HCT116 (cell line): ENCODE measurements around the gene MAST4. TPM values are rescaled to one million over a fixed set of nuclear protein-coding genes. Genes with fewer than 3 reads are reported as not detected.

Source experiments
- ATAC-seq: fragments of 200-7000 bp; cut with Tn5 transposase; 2 replicates; pipeline ENCODE4 v1.9.1; 2020; ENCODE audit warnings: mild to moderate bottlenecking, moderate library complexity
- BruUV-seq: library from RNA; stranded (reverse); fragments of 400-500 nt; replicated peaks from 2 replicates; lab custom pipeline; 2021; lab: Mats Ljungman, UMichigan
- CTCF ChIA-PET: fragments of 300-600 bp; sonication (Branson Sonifier 250); formaldehyde crosslinking; loops from one replicate; lab custom pipeline; 2021; ENCODE audit warnings: antibody characterized with exemption; lab: Charles Lee
- POLR2A ChIA-PET: fragments of 300-600, 350-600 bp; sonication (Branson Sonifier 250); formaldehyde crosslinking; loops from one replicate; lab custom pipeline; 2021; ENCODE audit warnings: antibody characterized with exemption; lab: Charles Lee
- RAD21 ChIA-PET, 2 experiments: fragments of 300-600 bp; sonication (Branson Sonifier 250); formaldehyde crosslinking; loops; one replicate each; lab custom pipeline; 2023; ENCODE audit warnings: low total read pairs in 2 of 2; ENCODE audit not compliant: uncharacterized antibody in 2 of 2, unreplicated experiment in 2 of 2, low non-redundant PET in 1 of 2; lab: Charles Lee
- DNase-seq: peaks from one replicate; pipeline ENCODE4 v3.0.0-alpha.2; 2010; ENCODE audit warnings: low read depth, low spot score
- H2AFZ ChIP-seq: fragments of 200-600 bp; shearing (Covaris generic), sonication (generic); 2 replicates; pipeline ENCODE4 v1.6.1; 2017; ENCODE audit warnings: low read depth, mixed run types, mixed read lengths, antibody characterized with exemption, low read length; ENCODE audit not compliant: poor library complexity, severe bottlenecking
- H3K27ac ChIP-seq: 2 replicates; pipeline ENCODE4 v1.5.1; 2012; ENCODE audit warnings: low read depth, low read length
- H3K27me3 ChIP-seq: fragments of 200-600 bp; sonication (generic); 2 replicates; pipeline ENCODE4 v1.6.1; 2016; ENCODE audit warnings: mixed run types, low read length, mixed read lengths; ENCODE audit not compliant: insufficient read depth
- H3K36me3 ChIP-seq, 2 experiments: fragments of 200-500 bp in 1 of 2; fragments of 200-600 bp in 1 of 2; sonication (Bioruptor generic) in 1 of 2; sonication (generic) in 1 of 2; 2 replicates each; pipeline versions ENCODE4 v1.5.1 to v1.6.1; 2014 to 2016; ENCODE audit warnings: low read length in 2 of 2, inconsistent platforms in 1 of 2, mixed read lengths in 1 of 2, mixed run types in 1 of 2; ENCODE audit not compliant: insufficient read depth in 2 of 2, control insufficient read depth in 1 of 2
- H3K4me1 ChIP-seq, 2 experiments: fragments of 200-600 bp in 1 of 2; sonication (generic) in 1 of 2; 2 replicates each; pipeline versions ENCODE4 v1.5.1 to v1.6.1; 2012 to 2017; ENCODE audit warnings: low read length in 2 of 2, inconsistent platforms in 1 of 2, mild to moderate bottlenecking in 1 of 2, mixed read lengths in 1 of 2, mixed run types in 1 of 2, moderate library complexity in 1 of 2; ENCODE audit not compliant: insufficient read depth in 2 of 2, control insufficient read depth in 1 of 2
- H3K4me2 ChIP-seq: fragments of 200-600 bp; sonication (generic); 2 replicates; pipeline ENCODE4 v1.6.1; 2017; ENCODE audit warnings: mixed run types, low read length, mixed read lengths
- H3K4me3 ChIP-seq, 2 experiments: fragments of 200-600 bp in 1 of 2; sonication (generic) in 1 of 2; replicated peaks in 1 of 2; 2 replicates each; pipeline ENCODE4 v1.5.1; 2011 to 2016; ENCODE audit warnings: low read length in 2 of 2, control low read depth in 1 of 2, low read depth in 1 of 2, mild to moderate bottlenecking in 1 of 2, mixed read lengths in 1 of 2, mixed run types in 1 of 2
- H3K79me2 ChIP-seq: fragments of 200-600 bp; sonication (generic); 2 replicates; pipeline ENCODE4 v1.6.1; 2017; ENCODE audit warnings: mild to moderate bottlenecking, mixed run types, low read length, moderate library complexity, mixed read lengths; ENCODE audit not compliant: insufficient read depth
- H3K9ac ChIP-seq: fragments of 200-600 bp; sonication (generic); 2 replicates; pipeline ENCODE4 v1.6.1; 2016; ENCODE audit warnings: low read length, mixed read lengths
- H3K9me2 ChIP-seq: fragments of 200-600 bp; sonication (generic), shearing (Covaris generic); 2 replicates; pipeline ENCODE4 v1.6.1; 2017; ENCODE audit warnings: mixed run types, mild to moderate bottlenecking, moderate library complexity; ENCODE audit not compliant: insufficient read depth
- H3K9me3 ChIP-seq, 2 experiments: fragments of 200-500 bp in 1 of 2; fragments of 200-600 bp in 1 of 2; sonication (Bioruptor generic) in 1 of 2; sonication (generic) in 1 of 2; 2 replicates each; pipeline ENCODE4 v1.6.1; 2014 to 2017; ENCODE audit warnings: low read length in 2 of 2, mixed read lengths in 2 of 2, inconsistent platforms in 1 of 2, low read depth in 1 of 2, mild to moderate bottlenecking in 1 of 2, mixed run types in 1 of 2, moderate library complexity in 1 of 2; ENCODE audit not compliant: control insufficient read depth in 1 of 2, insufficient read depth in 1 of 2
- H4K20me1 ChIP-seq: fragments of 200-600 bp; sonication (generic), shearing (Covaris generic); 2 replicates; pipeline ENCODE4 v1.6.1; 2017; ENCODE audit warnings: mixed run types, mild to moderate bottlenecking, moderate library complexity; ENCODE audit not compliant: insufficient read depth
- CBX3 ChIP-seq: IDR thresholded peaks from 2 replicates; pipeline ENCODE4 v1.6.1; 2012; ENCODE audit warnings: low read depth
- ELF1 ChIP-seq: IDR thresholded peaks from 2 replicates; pipeline ENCODE4 v1.6.1; 2012; ENCODE audit warnings: low read depth, borderline replicate concordance
- EZH2 ChIP-seq: fragments of 200-600 bp; sonication (generic); IDR thresholded peaks from 2 replicates; pipeline ENCODE4 v1.6.1; 2017; ENCODE audit warnings: antibody characterized with exemption, mixed run types
- EZH2phosphoT487 ChIP-seq: fragments of 200-600 bp; IDR thresholded peaks from 2 replicates; pipeline ENCODE4 v1.6.1; 2018; ENCODE audit warnings: antibody characterized with exemption, borderline replicate concordance
- JUND ChIP-seq: IDR thresholded peaks from 2 replicates; pipeline ENCODE4 v1.6.1; 2012
- POLR2AphosphoS5 ChIP-seq: IDR thresholded peaks from 2 replicates; pipeline ENCODE4 v1.6.1; 2011; ENCODE audit warnings: mild to moderate bottlenecking, low read depth, low read length, moderate library complexity
- RAD21 ChIP-seq: IDR thresholded peaks from 2 replicates; pipeline ENCODE4 v1.6.1; 2012; ENCODE audit warnings: low read depth, mild to moderate bottlenecking
- SIN3A ChIP-seq: IDR thresholded peaks from 2 replicates; pipeline ENCODE4 v1.6.1; 2012; ENCODE audit warnings: low read depth
- SP1 ChIP-seq: IDR thresholded peaks from 2 replicates; pipeline ENCODE4 v1.6.1; 2012; ENCODE audit warnings: low read depth
- TCF7L2 ChIP-seq: IDR thresholded peaks from 2 replicates; pipeline ENCODE4 v1.7.0; 2011; ENCODE audit warnings: borderline replicate concordance, inconsistent platforms; ENCODE audit not compliant: insufficient read depth, insufficient read length; ENCODE audit errors: extremely low read depth
- YY1 ChIP-seq: IDR thresholded peaks from 2 replicates; pipeline ENCODE4 v1.6.1; 2011; ENCODE audit warnings: low read length, low read depth, moderate library complexity, mild to moderate bottlenecking; ENCODE audit not compliant: insufficient replicate concordance; ENCODE audit errors: extremely low read depth
- ZFX ChIP-seq: fragments of 450-650 bp; IDR thresholded peaks from 2 replicates; pipeline ENCODE4 v1.6.1; 2017
- ZNF274 ChIP-seq: fragments of 200-500 bp; sonication (Bioruptor generic); IDR thresholded peaks from 2 replicates; pipeline ENCODE4 v1.6.1; 2014; ENCODE audit warnings: mild to moderate bottlenecking, low read depth, low read length, inconsistent platforms
- intact Hi-C: fragments of 100-400 bp; cut with micrococcal nuclease; formaldehyde crosslinking; loops from 2 replicates; pipeline ENCODE4 v1.10.0; 2022
- total RNA-seq: library from RNA; stranded (reverse); gene quantifications from one replicate; pipeline ENCODE4 v1.2.1, GENCODE V29; 2021; ENCODE audit not compliant: unreplicated experiment
- TF ChIP-seq, protein P1 (sequence below): IDR thresholded peaks from 2 replicates; pipeline ENCODE4 v1.6.1; 2012
- TF ChIP-seq, protein P2 (sequence below): IDR thresholded peaks from 2 replicates; pipeline ENCODE4 v1.6.1; 2012; ENCODE audit warnings: low read depth

MAST4 gene
- total RNA-seq, 1 experiment from 2014 or later: 1.1 TPM

DNA sequence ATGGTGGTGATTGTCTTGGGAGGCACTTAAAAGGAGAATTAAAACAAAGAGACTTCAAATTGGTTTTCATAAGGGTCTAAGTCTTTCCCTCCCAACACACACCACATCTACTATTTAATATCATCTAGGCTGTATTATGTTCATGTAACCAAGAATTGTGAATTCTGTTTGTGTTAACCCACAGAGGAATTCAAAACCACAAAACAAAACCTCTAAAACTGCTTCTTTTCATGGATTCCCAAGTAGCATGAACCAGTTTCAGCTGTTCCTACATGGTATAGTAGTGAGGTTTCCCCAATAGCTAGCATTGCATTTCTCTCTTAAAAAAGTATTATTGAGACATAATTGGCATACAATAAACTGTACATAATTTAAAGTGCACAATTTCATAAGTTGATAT is 316.6 kb downstream of the MAST4 start (continued):
- TF ChIP-seq EZH2 (no peak), ZFX (no peak), JUND (no peak)

DNA sequence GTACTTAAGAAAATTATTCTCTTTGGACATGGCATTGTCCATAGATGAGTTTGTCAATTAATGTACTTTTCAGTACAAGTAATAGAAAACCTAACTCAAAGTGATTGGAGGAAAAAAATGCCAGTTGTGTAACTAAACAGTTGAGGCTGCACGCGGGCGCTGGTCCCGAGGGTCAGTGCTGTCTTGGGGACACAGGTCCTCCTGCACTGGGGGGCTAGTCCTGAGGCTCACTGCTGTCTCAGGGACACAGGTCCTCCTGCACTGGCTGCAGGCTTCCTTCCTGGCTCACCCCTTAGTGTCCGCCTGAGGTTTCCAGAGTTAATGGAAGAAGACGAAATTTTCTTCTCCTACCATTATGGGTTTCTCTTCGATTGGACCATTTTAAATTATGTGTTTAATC is 319.3 kb downstream of the MAST4 start:
- CTCF ChIA-PET: no interaction called here
- intact Hi-C loops: no loop called here
- RAD21 ChIA-PET: no interaction called here

More for the DNA sequence above, 319.3 kb downstream of the MAST4 start:
- H4K20me1 ChIP-seq: no peaks in the 10 kb centered on the region
- no TSS peak for BruUV-seq
- no peaks in the 10 kb centered on the region for H3K4me1 ChIP-seq
- no peaks in the 10 kb centered on the region for H3K79me2 ChIP-seq
- no peak overlapping the region for H3K27ac ChIP-seq
- ATAC-seq (no peak), DNase-seq (no peak)
- no peaks in the 10 kb centered on the region for H3K36me3 ChIP-seq
- no peak overlapping the region for H3K4me3 ChIP-seq
- peaks cover 16% of the 10 kb centered on the region; the same call in 1 of the 2 replicates for H3K27me3 ChIP-seq
- no peak overlapping the region for H3K4me2 ChIP-seq
- H3K9ac ChIP-seq: no peak overlapping the region
- no peaks in the 10 kb centered on the region for H3K9me2 ChIP-seq
- TF ChIP-seq ELF1 (no peak), TCF7L2 (no peak), RAD21 (no peak), ZNF274 (no peak), POLR2AphosphoS5 (no peak), CBX3 (no peak), YY1 (no peak), JUND (no peak), ZFX (no peak), SIN3A (no peak), EZH2phosphoT487 (no peak), SP1 (no peak)
- TF ChIP-seq, protein P1, sequence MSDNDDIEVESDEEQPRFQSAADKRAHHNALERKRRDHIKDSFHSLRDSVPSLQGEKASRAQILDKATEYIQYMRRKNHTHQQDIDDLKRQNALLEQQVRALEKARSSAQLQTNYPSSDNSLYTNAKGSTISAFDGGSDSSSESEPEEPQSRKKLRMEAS: no peak
- TF ChIP-seq, protein P2, sequence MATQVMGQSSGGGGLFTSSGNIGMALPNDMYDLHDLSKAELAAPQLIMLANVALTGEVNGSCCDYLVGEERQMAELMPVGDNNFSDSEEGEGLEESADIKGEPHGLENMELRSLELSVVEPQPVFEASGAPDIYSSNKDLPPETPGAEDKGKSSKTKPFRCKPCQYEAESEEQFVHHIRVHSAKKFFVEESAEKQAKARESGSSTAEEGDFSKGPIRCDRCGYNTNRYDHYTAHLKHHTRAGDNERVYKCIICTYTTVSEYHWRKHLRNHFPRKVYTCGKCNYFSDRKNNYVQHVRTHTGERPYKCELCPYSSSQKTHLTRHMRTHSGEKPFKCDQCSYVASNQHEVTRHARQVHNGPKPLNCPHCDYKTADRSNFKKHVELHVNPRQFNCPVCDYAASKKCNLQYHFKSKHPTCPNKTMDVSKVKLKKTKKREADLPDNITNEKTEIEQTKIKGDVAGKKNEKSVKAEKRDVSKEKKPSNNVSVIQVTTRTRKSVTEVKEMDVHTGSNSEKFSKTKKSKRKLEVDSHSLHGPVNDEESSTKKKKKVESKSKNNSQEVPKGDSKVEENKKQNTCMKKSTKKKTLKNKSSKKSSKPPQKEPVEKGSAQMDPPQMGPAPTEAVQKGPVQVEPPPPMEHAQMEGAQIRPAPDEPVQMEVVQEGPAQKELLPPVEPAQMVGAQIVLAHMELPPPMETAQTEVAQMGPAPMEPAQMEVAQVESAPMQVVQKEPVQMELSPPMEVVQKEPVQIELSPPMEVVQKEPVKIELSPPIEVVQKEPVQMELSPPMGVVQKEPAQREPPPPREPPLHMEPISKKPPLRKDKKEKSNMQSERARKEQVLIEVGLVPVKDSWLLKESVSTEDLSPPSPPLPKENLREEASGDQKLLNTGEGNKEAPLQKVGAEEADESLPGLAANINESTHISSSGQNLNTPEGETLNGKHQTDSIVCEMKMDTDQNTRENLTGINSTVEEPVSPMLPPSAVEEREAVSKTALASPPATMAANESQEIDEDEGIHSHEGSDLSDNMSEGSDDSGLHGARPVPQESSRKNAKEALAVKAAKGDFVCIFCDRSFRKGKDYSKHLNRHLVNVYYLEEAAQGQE: no peak
- TF ChIP-seq, all 23 proteins: peak for 0
- no peak overlapping the region for H2AFZ ChIP-seq
- POLR2A ChIA-PET: no interaction called here
- no peaks in the 10 kb centered on the region for H3K9me3 ChIP-seq
